Activated CD4-positive, alpha-beta T cell treated with anti-CD3 and anti-CD28 coated beads for 36 hours (primary cell): ENCODE results near the gene SNX14. TPM values are rescaled to one million over a fixed set of nuclear protein-coding genes. Genes with fewer than 3 reads are reported as not detected.

ENCODE experiments used
- ATAC-seq: fragments of 200-7000 bp; cut with Tn5 transposase; one replicate; pipeline ENCODE4 v1.10.0; 2021; ENCODE audit warnings: mild to moderate bottlenecking, moderate library complexity
- CTCF ChIA-PET: fragments of 350-600 bp; sonication (Branson Sonifier 250); formaldehyde crosslinking; loops from one replicate; lab custom pipeline; 2021; ENCODE audit warnings: antibody characterized with exemption; lab: Charles Lee
- POLR2A ChIA-PET: fragments of 350-600 bp; sonication (Branson Sonifier 250); formaldehyde crosslinking; loops from one replicate; lab custom pipeline; 2021; ENCODE audit warnings: antibody characterized with exemption, inconsistent platforms; lab: Charles Lee
- DNase-seq: peaks from one replicate; pipeline ENCODE4 v3.0.0-alpha.2; 2020
- H3K27ac Mint-ChIP-seq: one replicate; pipeline ENCODE4 v1.8.0; 2021; ENCODE audit warnings: mixed read lengths
- H3K27me3 Mint-ChIP-seq: one replicate; pipeline ENCODE4 v1.8.0; 2021; ENCODE audit warnings: mixed read lengths
- H3K36me3 Mint-ChIP-seq: one replicate; pipeline ENCODE4 v1.8.0; 2021; ENCODE audit warnings: low read depth, mixed read lengths
- H3K4me1 Mint-ChIP-seq: one replicate; pipeline ENCODE4 v1.8.0; 2021; ENCODE audit warnings: mixed read lengths
- H3K4me3 Mint-ChIP-seq: one replicate; pipeline ENCODE4 v1.8.0; 2021; ENCODE audit warnings: mild to moderate bottlenecking, moderate library complexity, mixed read lengths
- H3K9me3 Mint-ChIP-seq: one replicate; pipeline ENCODE4 v1.8.0; 2021; ENCODE audit warnings: low read depth, mixed read lengths
- intact Hi-C, 2 experiments: fragments of 100-400 bp; cut with DNase I in 1 of 2; cut with micrococcal nuclease in 1 of 2; formaldehyde crosslinking; loops; one replicate each; pipeline versions ENCODE4 v1.14.2 to v1.15.1; 2022 to 2024; cut with DNase I, micrococcal nuclease
- total RNA-seq, 2 experiments: library from RNA; stranded (reverse); gene quantifications; one replicate each; pipeline ENCODE4 v1.2.3, GENCODE V29; 2021

Gene SNX14
- total RNA-seq, 2 experiments from 2014 or later = 38.4 to 54.7 TPM

- Mint-ChIP-seq H3K9me3 (no peaks in the 10 kb centered on the region), H3K27ac (no peak overlapping the region), H3K4me1 (peaks cover 73% of the 10 kb centered on the region), H3K27me3 (peaks cover 19% of the 10 kb centered on the region), H3K36me3 (no peaks in the 10 kb centered on the region), H3K4me3 (no peak overlapping the region)
- CTCF ChIA-PET = interaction anchor here (1.0 kb wide), 1 partner anchor 16 kb away, joined by 3 read pairs; no protein-coding TSS in a partner anchor
- no peak for DNase-seq
- POLR2A ChIA-PET = no interaction called here
- intact Hi-C loops = no loop called here
- no peak for ATAC-seq
These were observed 136.9 kb downstream of the SNX14 start for GRCh38 chr6:85456782-85457181.

Other genes starting within 250 kb of the SNX14 start
- gene NT5E, start 143.8 kb downstream of the SNX14 start, total RNA-seq = 1 to 10 TPM; 3.8 to 4.9 TPM
- 100 to 1,000 TPM; 156 to 191 TPM for gene SYNCRIP, start 49.0 kb upstream of the SNX14 start, total RNA-seq